ENCODE results near the gene RAD18. TPM values are rescaled to one million over a fixed set of nuclear protein-coding genes. Genes with fewer than 3 reads are reported as not detected.

RAD18 gene
- total RNA-seq, 2 donors from 2014 or later = 18.2 to 20.8 TPM

GRCh38 chr3:8888301-8888915, 74.9 kb downstream of the RAD18 start:
- Mint-ChIP-seq H3K4me3 (no peak overlapping the region), H3K27me3 (ENCODE audit: insufficient read depth) (no peaks in the 10 kb centered on the region), H3K4me1 (peaks cover 19% of the 10 kb centered on the region), H3K27ac (no peak overlapping the region), H3K36me3 (ENCODE audit: low read depth) (peaks cover 15% of the 10 kb centered on the region), H3K9me3 (peaks cover 14% of the 10 kb centered on the region)
- TF ChIP-seq, protein P1, sequence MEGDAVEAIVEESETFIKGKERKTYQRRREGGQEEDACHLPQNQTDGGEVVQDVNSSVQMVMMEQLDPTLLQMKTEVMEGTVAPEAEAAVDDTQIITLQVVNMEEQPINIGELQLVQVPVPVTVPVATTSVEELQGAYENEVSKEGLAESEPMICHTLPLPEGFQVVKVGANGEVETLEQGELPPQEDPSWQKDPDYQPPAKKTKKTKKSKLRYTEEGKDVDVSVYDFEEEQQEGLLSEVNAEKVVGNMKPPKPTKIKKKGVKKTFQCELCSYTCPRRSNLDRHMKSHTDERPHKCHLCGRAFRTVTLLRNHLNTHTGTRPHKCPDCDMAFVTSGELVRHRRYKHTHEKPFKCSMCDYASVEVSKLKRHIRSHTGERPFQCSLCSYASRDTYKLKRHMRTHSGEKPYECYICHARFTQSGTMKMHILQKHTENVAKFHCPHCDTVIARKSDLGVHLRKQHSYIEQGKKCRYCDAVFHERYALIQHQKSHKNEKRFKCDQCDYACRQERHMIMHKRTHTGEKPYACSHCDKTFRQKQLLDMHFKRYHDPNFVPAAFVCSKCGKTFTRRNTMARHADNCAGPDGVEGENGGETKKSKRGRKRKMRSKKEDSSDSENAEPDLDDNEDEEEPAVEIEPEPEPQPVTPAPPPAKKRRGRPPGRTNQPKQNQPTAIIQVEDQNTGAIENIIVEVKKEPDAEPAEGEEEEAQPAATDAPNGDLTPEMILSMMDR (conservative IDR thresholded peaks at IDR 0.05) = no peak
- no peaks in the 10 kb centered on the region for H3K4me1 ChIP-seq (ENCODE audit: control insufficient read depth, insufficient read depth, low read length)
- no peaks in the 10 kb centered on the region for H3K27me3 ChIP-seq (ENCODE audit: control insufficient read depth, insufficient read depth, low read length, poor library complexity, severe bottlenecking)
- WGBS, 2 experiments (ENCODE audit: insufficient coverage in 1 of 2, insufficient read length in 1 of 2) = 95 to 100% methylated on average over 2 to 6 of the region's 6 CpGs
- no peak overlapping the region for H3K27ac ChIP-seq (ENCODE audit: low read depth, low read length)
- no peak overlapping the region for H3K9ac ChIP-seq (ENCODE audit: extremely low read depth, low read length, poor library complexity, severe bottlenecking)
- peaks cover 27% of the 10 kb centered on the region for H3K36me3 ChIP-seq (ENCODE audit: control insufficient read depth, insufficient read depth, low read length)
- peaks cover 21% of the 10 kb centered on the region for H3K9me3 ChIP-seq (ENCODE audit: control insufficient read depth, low read length)
- H3K4me3 ChIP-seq (ENCODE audit: low read length) = no peak overlapping the region
- DNase-seq = no peak

- TF ChIP-seq, protein P1 (conservative IDR thresholded peaks at IDR 0.05) = no peak
- H3K9me3 ChIP-seq (ENCODE audit: control insufficient read depth, low read length) = peaks cover 28% of the 10 kb centered on the region
- H3K4me3 Mint-ChIP-seq = no peak overlapping the region
- H3K4me1 ChIP-seq (ENCODE audit: control insufficient read depth, insufficient read depth, low read length) = no peaks in the 10 kb centered on the region
- H3K4me3 ChIP-seq (ENCODE audit: low read length) = no peak overlapping the region
- WGBS, 2 experiments (ENCODE audit: insufficient coverage in 1 of 2, insufficient read length in 1 of 2) = 85 to 86% methylated on average over 2 to 7 of the region's 7 CpGs
- no peak for DNase-seq
- no peak overlapping the region for H3K9ac ChIP-seq (ENCODE audit: extremely low read depth, low read length, poor library complexity, severe bottlenecking)
- H3K36me3 Mint-ChIP-seq (ENCODE audit: low read depth) = peaks cover 21% of the 10 kb centered on the region
- H3K27me3 Mint-ChIP-seq (ENCODE audit: insufficient read depth) = no peaks in the 10 kb centered on the region
- H3K4me1 Mint-ChIP-seq = peaks cover 19% of the 10 kb centered on the region
- H3K27ac Mint-ChIP-seq = no peak overlapping the region
- H3K36me3 ChIP-seq (ENCODE audit: control insufficient read depth, insufficient read depth, low read length) = peaks cover 31% of the 10 kb centered on the region
- H3K27ac ChIP-seq (ENCODE audit: low read depth, low read length) = no peak overlapping the region
- peaks cover 19% of the 10 kb centered on the region for H3K9me3 Mint-ChIP-seq
- H3K27me3 ChIP-seq (ENCODE audit: control insufficient read depth, insufficient read depth, low read length, poor library complexity, severe bottlenecking) = no peaks in the 10 kb centered on the region
Measured at GRCh38 chr3:8887435-8888300, 75.6 kb downstream of the RAD18 start.

GRCh38 chr3:8886546-8886945, 76.7 kb downstream of the RAD18 start:
- Histone ChIP-seq H3K36me3 (ENCODE audit: control insufficient read depth, insufficient read depth, low read length) (peaks cover 31% of the 10 kb centered on the region), H3K4me3 (ENCODE audit: low read length) (no peak overlapping the region), H3K4me1 (ENCODE audit: control insufficient read depth, insufficient read depth, low read length) (no peaks in the 10 kb centered on the region), H3K9me3 (ENCODE audit: control insufficient read depth, low read length) (peaks cover 37% of the 10 kb centered on the region), H3K27me3 (ENCODE audit: control insufficient read depth, insufficient read depth, low read length, poor library complexity, severe bottlenecking) (no peaks in the 10 kb centered on the region), H3K27ac (ENCODE audit: low read depth, low read length) (no peak overlapping the region), H3K9ac (ENCODE audit: extremely low read depth, low read length, poor library complexity, severe bottlenecking) (no peak overlapping the region)
- H3K27ac Mint-ChIP-seq = peak overlapping the region; percentile 3
- DNase-seq = no peak
- 82 to 83% methylated on average over 4 of the region's 4 CpGs for WGBS, 2 experiments (ENCODE audit: insufficient coverage in 1 of 2, insufficient read length in 1 of 2)
- TF ChIP-seq, protein P1 (conservative IDR thresholded peaks at IDR 0.05) = no peak
- H3K27me3 Mint-ChIP-seq (ENCODE audit: insufficient read depth) = no peaks in the 10 kb centered on the region
- peaks cover 25% of the 10 kb centered on the region for H3K9me3 Mint-ChIP-seq
- no peak overlapping the region for H3K4me3 Mint-ChIP-seq
- peaks cover 22% of the 10 kb centered on the region for H3K36me3 Mint-ChIP-seq (ENCODE audit: low read depth)
- peaks cover 28% of the 10 kb centered on the region for H3K4me1 Mint-ChIP-seq
